Fibroblast of lung (primary cell): ENCODE results near the gene SESN1. TPM values are rescaled to one million over a fixed set of nuclear protein-coding genes. Genes with fewer than 3 reads are reported as not detected.

Source experiments
- DNase-seq, 2 donors: peaks; one replicate each; pipeline versions ENCODE4 v3.0.0 to v3.0.0-alpha.2; 2010; ENCODE audit warnings: low read depth in 2 of 2
- H2AFZ ChIP-seq: 2 replicates; pipeline ENCODE4 v1.5.1; 2012; ENCODE audit warnings: low read length, control low read depth, inconsistent platforms
- H3K27ac ChIP-seq: 2 replicates; pipeline ENCODE4 v1.5.1; 2011; ENCODE audit warnings: low read length, control low read depth; ENCODE audit not compliant: insufficient read depth
- H3K27me3 ChIP-seq: 2 replicates; pipeline ENCODE4 v1.5.1; 2011; ENCODE audit warnings: mild to moderate bottlenecking, low read length; ENCODE audit not compliant: control insufficient read depth, insufficient read depth
- H3K36me3 ChIP-seq: 2 replicates; pipeline ENCODE4 v1.5.1; 2011; ENCODE audit warnings: low read length; ENCODE audit not compliant: control insufficient read depth, insufficient read depth
- H3K4me1 ChIP-seq: 2 replicates; pipeline ENCODE4 v1.5.1; 2011; ENCODE audit warnings: low read length; ENCODE audit not compliant: control insufficient read depth, insufficient read depth; ENCODE audit errors: extremely low read depth
- H3K4me2 ChIP-seq: 2 replicates; pipeline ENCODE4 v1.5.1; 2011; ENCODE audit warnings: low read length, control low read depth; ENCODE audit not compliant: insufficient read depth; ENCODE audit errors: extremely low read depth
- H3K4me3 ChIP-seq, 4 experiments: fragments of 200-600 bp in 1 of 4; sonication (generic) in 1 of 4; replicated peaks in 1 of 4; 2 replicates each; pipeline ENCODE4 v1.5.1; 2011 to 2016; ENCODE audit warnings: low read length in 4 of 4, low read depth in 3 of 4, mild to moderate bottlenecking in 3 of 4, control low read depth in 2 of 4, inconsistent platforms in 1 of 4, mixed read lengths in 1 of 4; ENCODE audit not compliant: insufficient read depth in 1 of 4; ENCODE audit errors: control extremely low read depth in 1 of 4
- H3K79me2 ChIP-seq: 2 replicates; pipeline ENCODE4 v1.5.1; 2012; ENCODE audit warnings: mild to moderate bottlenecking, low read length, inconsistent platforms; ENCODE audit not compliant: control insufficient read depth, insufficient read depth
- H3K9ac ChIP-seq: 2 replicates; pipeline ENCODE4 v1.5.1; 2011; ENCODE audit warnings: mild to moderate bottlenecking, low read length, control low read depth; ENCODE audit not compliant: insufficient read depth
- H3K9me3 ChIP-seq: 2 replicates; pipeline ENCODE4 v1.5.1; 2012; ENCODE audit warnings: low read depth, low read length; ENCODE audit not compliant: control insufficient read depth, insufficient read depth
- H4K20me1 ChIP-seq: 2 replicates; pipeline ENCODE4 v1.5.1; 2011; ENCODE audit warnings: low read length; ENCODE audit not compliant: control insufficient read depth, insufficient read depth; ENCODE audit errors: extremely low read depth
- CTCF ChIP-seq, 2 donors: IDR thresholded peaks in 1 of 2; conservative IDR thresholded peaks in 1 of 2; 1 replicate in 1 of 2; 2 replicates in 1 of 2; pipeline ENCODE4 v1.5.1; 2011 to 2012; ENCODE audit warnings: low read length in 2 of 2, control low read depth in 1 of 2, inconsistent platforms in 1 of 2, low read depth in 1 of 2, mild to moderate bottlenecking in 1 of 2
- EZH2 ChIP-seq: IDR thresholded peaks from 2 replicates; pipeline ENCODE4 v1.5.1; 2012; ENCODE audit warnings: low read length, control low read depth, mild to moderate bottlenecking; ENCODE audit errors: missing control alignments
- polyA plus RNA-seq, 2 donors: library from polyadenylated mRNA; depleted of rRNA in 1 of 2; stranded (reverse) in 1 of 2; unstranded in 1 of 2; fragments of >200 nt; gene quantifications; 2 replicates each; pipeline ENCODE4 v1.2.1, GENCODE V29; 2011 to 2012; ENCODE audit warnings: missing spikeins in 1 of 2
- total RNA-seq: library from RNA; depleted of rRNA; stranded (reverse); fragments of >200 nt; gene quantifications from 2 replicates; pipeline ENCODE4 v1.2.1, GENCODE V29; 2014

SESN1 gene
- total and polyA plus RNA-seq, 2 donors (not counting 1 experiment from before 2014, with no cell fraction given) = 16.7 to 34.5 TPM

- H3K4me1 ChIP-seq = no peaks in the 10 kb centered on the region
- no peak overlapping the region for H2AFZ ChIP-seq
- no peaks in the 10 kb centered on the region for H4K20me1 ChIP-seq
- H3K79me2 ChIP-seq = no peaks in the 10 kb centered on the region
- DNase-seq = peak in 1 of 2 donors; percentile 62
- H3K27ac ChIP-seq = no peak overlapping the region
- TF ChIP-seq EZH2 (no peak), CTCF (conservative IDR thresholded peaks at IDR 0.05 in 1 of 2, IDR thresholded peaks at IDR 0.05 in 1 of 2; ENCODE audit: low read depth in 1 of 2, low read length in 2 of 2) (no peak)
- H3K27me3 ChIP-seq = no peaks in the 10 kb centered on the region
- H3K4me3 ChIP-seq = no peak overlapping the region
- no peak overlapping the region for H3K4me2 ChIP-seq
- H3K36me3 ChIP-seq = no peaks in the 10 kb centered on the region
- no peaks in the 10 kb centered on the region for H3K9me3 ChIP-seq
- no peak overlapping the region for H3K9ac ChIP-seq
These were observed 43.2 kb downstream of the SESN1 start for GRCh38 chr6:109051301-109052017.

- Histone ChIP-seq H3K79me2 (no peaks in the 10 kb centered on the region), H3K4me1 (no peaks in the 10 kb centered on the region), H3K9me3 (no peaks in the 10 kb centered on the region), H3K9ac (no peak overlapping the region), H3K27me3 (no peaks in the 10 kb centered on the region), H3K4me3 (no peak overlapping the region), H3K27ac (no peak overlapping the region), H4K20me1 (no peaks in the 10 kb centered on the region), H3K36me3 (no peaks in the 10 kb centered on the region), H3K4me2 (no peak overlapping the region), H2AFZ (no peak overlapping the region)
- DNase-seq = no peak
- TF ChIP-seq EZH2 (no peak), CTCF (conservative IDR thresholded peaks at IDR 0.05 in 1 of 2, IDR thresholded peaks at IDR 0.05 in 1 of 2; ENCODE audit: low read depth in 1 of 2, low read length in 2 of 2) (no peak)
These were observed 44.1 kb downstream of the SESN1 start for GRCh38 chr6:109050447-109051102.

GRCh38 chr6:109050012-109050411 is 44.6 kb downstream of the SESN1 start:
- H3K9me3 ChIP-seq = no peaks in the 10 kb centered on the region
- H3K79me2 ChIP-seq = no peaks in the 10 kb centered on the region
- H3K27me3 ChIP-seq = no peaks in the 10 kb centered on the region
- H3K27ac ChIP-seq = no peak overlapping the region
- H3K4me3 ChIP-seq = no peak overlapping the region
- H4K20me1 ChIP-seq = no peaks in the 10 kb centered on the region
- no peak for DNase-seq
- H3K36me3 ChIP-seq = no peaks in the 10 kb centered on the region
- no peak overlapping the region for H2AFZ ChIP-seq
- H3K9ac ChIP-seq = no peak overlapping the region
- TF ChIP-seq EZH2 (no peak), CTCF (conservative IDR thresholded peaks at IDR 0.05 in 1 of 2, IDR thresholded peaks at IDR 0.05 in 1 of 2; ENCODE audit: low read depth in 1 of 2, low read length in 2 of 2) (no peak)
- H3K4me1 ChIP-seq = no peaks in the 10 kb centered on the region
- no peak overlapping the region for H3K4me2 ChIP-seq
